ENCODE data around the gene SPTBN4. TPM values are rescaled to one million over a fixed set of nuclear protein-coding genes. Genes with fewer than 3 reads are reported as not detected.
"Not testable (repeated sequence)": the region's sequence is repeated elsewhere in the genome, so short reads cannot be mapped to it uniquely, and the experiment has no call there.

SPTBN4 gene
- total RNA-seq, 2 donors from 2014 or later: 0.79 to 2.0 TPM

DNA sequence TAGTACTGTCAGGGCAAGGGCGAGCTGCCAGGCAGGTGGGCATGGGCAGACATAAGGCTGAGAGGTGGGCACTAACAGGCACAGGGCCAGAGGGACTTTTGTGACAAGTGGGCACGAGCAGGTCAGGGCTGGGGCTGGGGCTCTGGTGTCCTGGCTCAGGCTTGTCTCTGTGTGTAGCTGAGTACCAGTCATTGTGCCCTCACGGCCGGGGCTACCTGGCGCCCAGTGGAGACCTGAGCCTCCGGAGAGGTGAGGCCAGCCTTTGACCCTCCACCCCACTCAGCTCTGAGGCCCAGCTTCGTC, 155.9 kb downstream of the SPTBN4 start:
- Histone ChIP-seq H3K9me3 (ENCODE audit: control insufficient read depth, low read length) (no peaks in the 10 kb centered on the region), H3K4me1 (ENCODE audit: control insufficient read depth, insufficient read depth, low read length) (no peaks in the 10 kb centered on the region), H3K36me3 (ENCODE audit: control insufficient read depth, insufficient read depth, low read length) (peaks cover 41% of the 10 kb centered on the region), H3K4me3 (ENCODE audit: low read length) (no peak overlapping the region), H3K27ac (ENCODE audit: low read depth, low read length) (no peak overlapping the region), H3K9ac (ENCODE audit: extremely low read depth, low read length, poor library complexity, severe bottlenecking) (no peak overlapping the region), H3K27me3 (ENCODE audit: control insufficient read depth, insufficient read depth, low read length, poor library complexity, severe bottlenecking) (no peaks in the 10 kb centered on the region)
- H3K4me3 Mint-ChIP-seq: no peak overlapping the region
- TF ChIP-seq, protein P1, sequence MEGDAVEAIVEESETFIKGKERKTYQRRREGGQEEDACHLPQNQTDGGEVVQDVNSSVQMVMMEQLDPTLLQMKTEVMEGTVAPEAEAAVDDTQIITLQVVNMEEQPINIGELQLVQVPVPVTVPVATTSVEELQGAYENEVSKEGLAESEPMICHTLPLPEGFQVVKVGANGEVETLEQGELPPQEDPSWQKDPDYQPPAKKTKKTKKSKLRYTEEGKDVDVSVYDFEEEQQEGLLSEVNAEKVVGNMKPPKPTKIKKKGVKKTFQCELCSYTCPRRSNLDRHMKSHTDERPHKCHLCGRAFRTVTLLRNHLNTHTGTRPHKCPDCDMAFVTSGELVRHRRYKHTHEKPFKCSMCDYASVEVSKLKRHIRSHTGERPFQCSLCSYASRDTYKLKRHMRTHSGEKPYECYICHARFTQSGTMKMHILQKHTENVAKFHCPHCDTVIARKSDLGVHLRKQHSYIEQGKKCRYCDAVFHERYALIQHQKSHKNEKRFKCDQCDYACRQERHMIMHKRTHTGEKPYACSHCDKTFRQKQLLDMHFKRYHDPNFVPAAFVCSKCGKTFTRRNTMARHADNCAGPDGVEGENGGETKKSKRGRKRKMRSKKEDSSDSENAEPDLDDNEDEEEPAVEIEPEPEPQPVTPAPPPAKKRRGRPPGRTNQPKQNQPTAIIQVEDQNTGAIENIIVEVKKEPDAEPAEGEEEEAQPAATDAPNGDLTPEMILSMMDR (conservative IDR thresholded peaks at IDR 0.05): no peak
- no peaks in the 10 kb centered on the region for H3K9me3 Mint-ChIP-seq
- H3K36me3 Mint-ChIP-seq (ENCODE audit: low read depth): peaks cover 65% of the 10 kb centered on the region
- H3K27ac Mint-ChIP-seq: peak overlapping the region; percentile 96
- no peak for DNase-seq
- H3K4me1 Mint-ChIP-seq: peaks cover 18% of the 10 kb centered on the region
- WGBS, 2 experiments (ENCODE audit: insufficient coverage in 1 of 2, insufficient read length in 1 of 2): 92 to 100% methylated on average over 2 to 7 of the region's 7 CpGs
- H3K27me3 Mint-ChIP-seq (ENCODE audit: insufficient read depth): no peaks in the 10 kb centered on the region

DNA sequence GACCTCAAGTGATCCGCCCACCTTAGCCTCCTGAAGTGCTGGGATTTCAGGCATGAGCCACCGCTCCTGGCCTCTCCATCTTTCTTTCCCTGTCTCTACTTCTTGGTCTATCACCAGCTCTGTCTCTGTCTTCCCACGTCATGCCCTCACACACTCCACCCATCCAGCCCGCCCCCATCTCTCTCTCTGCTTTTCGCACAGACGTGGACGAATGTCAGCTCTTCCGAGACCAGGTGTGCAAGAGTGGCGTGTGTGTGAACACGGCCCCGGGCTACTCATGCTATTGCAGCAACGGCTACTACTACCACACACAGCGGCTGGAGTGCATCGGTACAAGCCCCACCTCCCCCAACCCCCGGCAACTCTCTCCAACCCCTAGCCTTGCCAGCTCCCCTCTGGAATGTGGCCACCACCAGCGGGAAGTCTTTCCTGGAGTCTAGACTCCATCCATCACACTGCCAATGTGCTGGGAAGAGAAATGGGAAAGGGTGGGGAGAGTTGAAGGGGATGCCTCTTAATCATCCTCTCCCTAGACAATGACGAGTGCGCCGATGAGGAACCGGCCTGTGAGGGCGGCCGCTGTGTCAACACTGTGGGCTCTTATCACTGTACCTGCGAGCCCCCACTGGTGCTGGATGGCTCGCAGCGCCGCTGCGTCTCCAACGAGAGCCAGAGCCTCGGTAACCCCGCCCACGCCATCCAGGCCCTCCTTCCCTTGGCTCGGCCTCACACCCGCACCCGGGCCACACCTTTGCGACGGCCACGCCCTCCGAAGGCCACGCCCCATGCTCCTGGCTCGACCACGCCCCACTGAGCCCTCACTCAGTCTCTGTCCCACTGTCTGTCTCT, 156.8 kb downstream of the SPTBN4 start:
- Histone ChIP-seq H3K4me1 (ENCODE audit: control insufficient read depth, insufficient read depth, low read length) (no peaks in the 10 kb centered on the region), H3K4me3 (ENCODE audit: low read length) (no peak overlapping the region), H3K9me3 (ENCODE audit: control insufficient read depth, low read length) (no peaks in the 10 kb centered on the region), H3K27me3 (ENCODE audit: control insufficient read depth, insufficient read depth, low read length, poor library complexity, severe bottlenecking) (no peaks in the 10 kb centered on the region), H3K9ac (ENCODE audit: extremely low read depth, low read length, poor library complexity, severe bottlenecking) (peak overlapping the region; percentile 20), H3K27ac (ENCODE audit: low read depth, low read length) (peak overlapping the region; percentile 50), H3K36me3 (ENCODE audit: control insufficient read depth, insufficient read depth, low read length) (peaks cover 40% of the 10 kb centered on the region)
- Mint-ChIP-seq H3K9me3 (no peaks in the 10 kb centered on the region), H3K4me3 (peak overlapping the region; percentile 32), H3K36me3 (ENCODE audit: low read depth) (peaks cover 69% of the 10 kb centered on the region), H3K4me1 (peaks cover 18% of the 10 kb centered on the region), H3K27me3 (ENCODE audit: insufficient read depth) (no peaks in the 10 kb centered on the region), H3K27ac (peak overlapping the region; percentile 96)
- DNase-seq: peak; percentile 99
- WGBS, 2 experiments (ENCODE audit: insufficient coverage in 1 of 2, insufficient read length in 1 of 2): 18 to 29% methylated on average over 21 to 40 of the region's 41 CpGs
- TF ChIP-seq, protein P1 (conservative IDR thresholded peaks at IDR 0.05): no peak

DNA sequence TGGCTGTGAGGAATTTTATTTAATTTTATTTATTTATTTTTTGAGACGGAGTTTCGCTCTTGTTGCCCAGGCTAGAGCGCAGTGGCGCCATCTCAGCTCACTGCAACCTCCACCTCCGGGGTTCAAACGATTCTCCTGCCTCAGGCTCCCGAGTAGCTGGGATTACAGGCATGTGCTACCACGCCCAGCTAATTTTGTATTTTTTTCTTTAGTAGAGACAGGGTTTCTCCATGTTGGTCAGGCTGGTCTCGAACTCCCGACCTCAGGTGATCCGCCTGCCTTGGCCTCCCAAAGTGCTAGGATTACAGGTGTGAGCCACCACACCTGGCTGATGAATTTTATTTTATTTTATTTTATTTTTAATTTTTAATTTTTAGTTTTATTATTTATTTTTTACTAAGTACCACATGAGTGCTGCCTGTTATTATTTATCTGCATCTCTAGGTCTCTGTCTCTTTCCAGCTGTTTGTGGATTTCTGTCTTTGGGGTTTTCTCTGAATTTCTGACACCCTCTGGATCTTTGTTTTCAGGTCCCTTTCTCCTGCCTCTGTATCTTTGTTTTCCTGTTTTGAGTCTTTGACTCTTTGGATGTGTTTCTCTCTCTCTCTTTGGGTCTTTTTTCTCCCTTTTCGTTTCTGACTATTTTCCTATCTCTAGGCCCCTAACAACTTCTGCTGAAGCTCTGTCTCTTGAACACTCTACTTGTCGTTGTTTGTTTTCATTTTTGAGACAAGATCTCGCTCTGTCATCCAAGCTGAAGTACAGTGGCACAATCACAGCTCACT, 157.8 kb downstream of the SPTBN4 start:
- H3K4me3 ChIP-seq (ENCODE audit: low read length); H3K9me3 ChIP-seq (ENCODE audit: control insufficient read depth, low read length); H3K27ac ChIP-seq (ENCODE audit: low read depth, low read length); H3K27ac Mint-ChIP-seq; H3K4me1 ChIP-seq (ENCODE audit: control insufficient read depth, insufficient read depth, low read length); H3K4me3 Mint-ChIP-seq; H3K9ac ChIP-seq (ENCODE audit: extremely low read depth, low read length, poor library complexity, severe bottlenecking); H3K9me3 Mint-ChIP-seq; H3K27me3 ChIP-seq (ENCODE audit: control insufficient read depth, insufficient read depth, low read length, poor library complexity, severe bottlenecking); H3K27me3 Mint-ChIP-seq (ENCODE audit: insufficient read depth); DNase-seq: not testable (repeated sequence)
- H3K4me1 Mint-ChIP-seq: peaks cover 18% of the 10 kb centered on the region
- peaks cover 64% of the 10 kb centered on the region for H3K36me3 Mint-ChIP-seq (ENCODE audit: low read depth)
- peaks cover 31% of the 10 kb centered on the region for H3K36me3 ChIP-seq (ENCODE audit: control insufficient read depth, insufficient read depth, low read length)
- WGBS, 2 experiments (ENCODE audit: insufficient coverage in 1 of 2, insufficient read length in 1 of 2): 85 to 89% methylated on average over 10 to 14 of the region's 14 CpGs

Data from endodermal cell (in vitro differentiated cells).